Measurements from ENCODE around the gene CSF1.

Gene CSF1

DNA sequence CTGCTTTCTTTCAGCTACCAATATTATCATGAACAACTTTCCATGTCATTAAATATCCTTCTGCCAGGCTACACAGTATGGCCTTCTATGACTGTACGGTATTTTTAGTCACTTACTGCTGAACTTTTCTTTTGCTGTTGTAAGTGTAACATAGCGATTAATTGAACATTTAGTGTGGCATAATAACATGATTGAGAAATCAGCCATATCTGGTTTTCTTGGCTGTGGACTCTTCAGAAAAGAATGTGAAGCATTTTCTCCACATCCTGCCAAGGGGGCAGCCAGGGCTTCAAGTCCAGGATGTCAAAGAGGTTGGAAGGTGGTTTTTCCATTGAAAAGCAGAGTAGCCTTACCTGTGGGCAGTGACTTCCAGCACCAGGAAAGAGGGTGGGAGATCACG is 65.1 kb downstream of the CSF1 start:
- peaks cover 5% of the 10 kb centered on the region for H3K27me3 Mint-ChIP-seq (ENCODE audit: low read depth, poor library complexity)
- no peak for TF ChIP-seq CTCF (IDR thresholded peaks at IDR 0.05)
- H3K27ac Mint-ChIP-seq = no peak overlapping the region

GRCh38 chr1:109976762-109977161 is 66.1 kb downstream of the CSF1 start:
- no peak for TF ChIP-seq CTCF (IDR thresholded peaks at IDR 0.05)
- H3K27ac Mint-ChIP-seq = no peak overlapping the region
- no peak overlapping the region for H3K4me3 Mint-ChIP-seq
- H3K36me3 Mint-ChIP-seq (ENCODE audit: low read depth) = no peaks in the 10 kb centered on the region
- H3K9me3 Mint-ChIP-seq = no peaks in the 10 kb centered on the region
- H3K27me3 Mint-ChIP-seq (ENCODE audit: low read depth, poor library complexity) = peaks cover 9% of the 10 kb centered on the region
- peaks cover 25% of the 10 kb centered on the region for H3K4me1 Mint-ChIP-seq
- DNase-seq = no peak

More for the DNA sequence above, 65.1 kb downstream of the CSF1 start:
- no peak for DNase-seq
- Mint-ChIP-seq H3K36me3 (ENCODE audit: low read depth) (no peaks in the 10 kb centered on the region), H3K9me3 (no peaks in the 10 kb centered on the region), H3K4me1 (peaks cover 25% of the 10 kb centered on the region), H3K4me3 (no peak overlapping the region)

DNA sequence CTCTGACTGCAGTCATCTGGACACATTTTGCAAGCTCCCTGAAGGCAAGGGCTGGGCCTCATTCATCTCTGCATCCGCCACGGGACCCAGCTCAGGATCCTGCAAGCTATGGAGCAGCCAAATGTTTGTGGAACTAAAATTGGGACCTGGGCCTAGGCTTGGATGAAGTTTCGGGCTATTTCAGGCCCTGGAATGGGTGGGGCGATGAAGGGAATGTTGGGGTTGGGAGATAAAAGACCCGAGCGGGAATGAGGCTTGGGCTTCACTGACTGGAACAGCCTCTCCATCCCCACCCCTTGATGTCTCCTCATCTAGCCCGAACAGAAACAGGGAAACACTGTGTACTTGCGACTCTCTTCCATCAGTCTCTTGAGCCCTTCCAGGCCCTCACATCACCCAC is 66.6 kb downstream of the CSF1 start:
- H3K4me3 Mint-ChIP-seq = no peak overlapping the region
- no peak overlapping the region for H3K27ac Mint-ChIP-seq
- no peaks in the 10 kb centered on the region for H3K9me3 Mint-ChIP-seq
- no peaks in the 10 kb centered on the region for H3K36me3 Mint-ChIP-seq (ENCODE audit: low read depth)
- DNase-seq = no peak
- TF ChIP-seq CTCF (IDR thresholded peaks at IDR 0.05) = no peak
- peaks cover 9% of the 10 kb centered on the region for H3K27me3 Mint-ChIP-seq (ENCODE audit: low read depth, poor library complexity)
- peaks cover 25% of the 10 kb centered on the region for H3K4me1 Mint-ChIP-seq

DNA sequence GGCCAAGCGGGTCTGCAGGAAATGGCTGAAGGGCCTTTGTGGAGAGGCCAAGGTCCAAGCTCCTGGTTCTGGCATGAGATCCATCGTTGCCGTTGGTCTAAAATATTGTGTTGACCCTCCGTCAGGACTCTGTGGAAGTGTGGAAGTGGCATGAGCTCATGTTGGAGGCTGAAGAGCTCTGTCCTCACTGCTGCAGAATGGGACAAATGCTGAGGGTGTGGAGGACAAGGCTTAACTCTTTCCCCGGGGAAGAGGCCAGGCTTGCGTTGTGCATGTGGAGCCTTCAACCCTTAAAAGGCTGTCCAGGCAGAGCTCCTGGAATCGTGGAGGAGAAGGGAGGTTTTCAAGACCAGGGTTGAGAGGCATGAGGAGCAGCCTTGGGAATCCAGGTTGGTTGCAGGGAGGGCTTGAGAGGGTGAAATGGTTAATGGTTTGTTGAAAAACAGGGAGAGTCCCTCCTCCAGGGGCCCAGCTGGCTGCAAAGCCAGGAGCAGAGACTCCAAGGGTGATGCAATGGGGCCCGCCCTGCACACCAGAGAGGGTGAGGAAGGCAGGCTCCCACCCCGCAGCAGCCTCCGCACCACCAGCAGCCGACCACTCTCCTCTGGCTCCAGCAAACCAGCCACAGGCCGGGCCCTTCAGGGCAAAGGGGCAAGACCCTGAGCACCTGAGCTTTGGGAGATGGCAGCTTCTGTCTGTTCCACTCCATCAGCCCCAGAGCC is 67.2 kb downstream of the CSF1 start:
- no peak for TF ChIP-seq CTCF (IDR thresholded peaks at IDR 0.05)
- peaks cover 9% of the 10 kb centered on the region for H3K27me3 Mint-ChIP-seq (ENCODE audit: low read depth, poor library complexity)

DNA sequence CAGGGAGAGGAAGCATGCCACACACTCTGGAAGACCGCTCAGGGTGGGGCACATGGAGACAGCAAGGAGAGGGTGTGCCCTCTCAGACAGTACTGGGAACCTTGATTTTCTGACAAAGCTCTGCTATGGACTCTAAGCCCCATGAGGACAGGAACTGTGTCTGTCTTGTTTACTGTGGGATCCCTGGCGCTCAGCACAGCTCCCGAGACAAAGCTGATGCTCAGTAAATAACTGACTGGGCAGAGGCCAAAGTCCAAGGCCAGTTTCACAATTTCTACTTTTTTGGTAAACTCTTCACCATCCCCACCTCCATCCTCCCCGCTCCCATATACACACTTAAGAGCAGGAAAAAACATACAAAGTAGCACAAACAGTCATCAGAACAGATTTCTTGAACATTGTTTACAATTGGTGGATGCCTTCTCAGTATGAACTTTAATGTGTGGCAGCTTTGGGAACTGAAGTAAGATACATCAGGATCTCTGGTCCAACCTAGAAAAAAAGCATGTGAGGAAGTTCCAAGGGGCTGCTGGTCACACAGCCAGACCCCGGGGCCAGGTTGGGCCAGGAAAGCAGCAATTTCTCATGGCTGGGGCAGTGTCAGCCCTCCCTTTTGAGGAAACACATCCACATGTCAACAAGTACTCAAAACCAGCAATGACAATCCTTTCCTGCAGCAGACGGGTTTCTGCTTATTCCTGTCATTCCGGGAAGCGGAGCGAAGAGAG is 68.3 kb downstream of the CSF1 start:
- Mint-ChIP-seq H3K4me3 (no peak overlapping the region), H3K9me3 (no peaks in the 10 kb centered on the region), H3K4me1 (peaks cover 35% of the 10 kb centered on the region), H3K27me3 (ENCODE audit: low read depth, poor library complexity) (peaks cover 14% of the 10 kb centered on the region), H3K36me3 (ENCODE audit: low read depth) (no peaks in the 10 kb centered on the region), H3K27ac (no peak overlapping the region)
- no peak for TF ChIP-seq CTCF (IDR thresholded peaks at IDR 0.05)
- no peak for DNase-seq

More for the DNA sequence above, 67.2 kb downstream of the CSF1 start:
- Mint-ChIP-seq H3K27ac (no peak overlapping the region), H3K36me3 (ENCODE audit: low read depth) (no peaks in the 10 kb centered on the region), H3K9me3 (no peaks in the 10 kb centered on the region), H3K4me1 (peaks cover 25% of the 10 kb centered on the region), H3K4me3 (no peak overlapping the region)
- no peak for DNase-seq

Measured in nephron progenitor cell (in vitro differentiated cells).